ENCODE measurements around the gene APH1A.

- no peak for TF ChIP-seq POLR2A (IDR thresholded peaks at IDR 0.05; ENCODE audit: low read length)
- TF ChIP-seq EHMT2 (IDR thresholded peaks at IDR 0.05; ENCODE audit: low read depth) = no peak
These were observed 19.6 kb upstream of the APH1A start for GRCh38 chr1:150288382-150288781.

Measured in A549 (cell line).